ENCODE measurements around the gene ASTN1.

The ASTN1 gene

GRCh38 chr1:176816232-176816631 is 348.3 kb downstream of the ASTN1 start:
- DNase-seq, result no peak

DNA sequence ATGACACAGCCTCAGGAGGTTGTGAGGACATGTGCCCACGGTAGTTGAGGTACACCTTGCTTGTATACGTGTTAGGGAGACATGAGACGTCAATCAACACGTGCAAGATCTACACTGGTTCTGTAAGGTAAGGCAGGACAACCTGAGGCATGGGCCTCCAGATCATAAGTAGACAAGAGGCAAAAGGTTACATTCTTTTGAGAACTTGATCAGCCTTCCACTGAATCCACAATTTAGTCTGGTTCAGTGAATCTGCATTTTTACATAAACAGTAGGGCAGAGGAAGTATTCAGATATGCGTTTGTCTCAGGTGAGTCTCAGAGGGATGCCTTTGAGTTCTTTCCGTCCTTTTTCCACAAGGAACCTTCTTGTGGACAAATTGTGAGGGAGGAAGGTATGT is 348.9 kb downstream of the ASTN1 start:
- DNase-seq, result no peak

DNA sequence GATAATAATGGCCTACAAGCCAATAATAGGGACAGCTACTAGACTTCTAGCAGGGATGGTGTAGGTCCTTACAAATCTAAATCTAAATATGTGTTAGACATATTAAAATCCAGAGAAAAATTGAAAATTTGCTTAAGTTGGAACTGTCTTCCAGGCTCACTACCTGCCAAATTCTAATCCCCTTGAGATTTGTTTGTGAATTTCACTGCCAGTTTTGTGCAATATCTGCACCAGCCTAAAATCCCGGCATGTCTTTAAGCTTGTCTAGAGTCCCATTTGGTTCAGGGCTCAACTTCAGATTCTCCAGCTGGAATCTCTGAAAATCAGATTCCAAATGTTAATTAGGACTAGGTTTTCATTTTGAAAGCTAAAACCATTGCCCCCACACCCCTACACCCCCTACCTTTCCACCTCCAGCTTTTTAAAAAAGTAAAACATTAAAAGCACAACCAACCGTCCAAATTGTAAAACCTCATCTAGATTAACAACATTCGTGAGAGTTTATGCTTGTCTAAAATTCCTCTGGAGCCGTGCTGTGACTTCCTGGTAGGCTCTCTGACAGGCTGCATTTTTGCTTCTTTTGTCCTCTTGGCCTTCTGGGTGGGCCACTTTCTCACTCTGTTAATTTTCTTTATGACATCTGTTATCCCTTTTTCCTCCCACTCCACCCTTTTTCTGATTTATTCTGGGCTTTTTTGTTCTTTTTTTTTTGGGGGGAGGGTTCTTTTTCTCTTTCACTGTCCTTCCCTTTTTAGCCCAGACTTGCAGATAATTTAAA is 352.8 kb downstream of the ASTN1 start:
- no peak for DNase-seq

- no peak for DNase-seq
Observed at GRCh38 chr1:176809292-176809691, 355.2 kb downstream of the ASTN1 start.

All from cerebellar nuclear complex (tissue), 1 donor.